DOHH2 (cell line): ENCODE measurements around the gene UFD1.

Source experiments
- EZH2phosphoT487 ChIP-seq: fragments of 200-600 bp; sonication (generic); IDR thresholded peaks from 2 replicates; pipeline ENCODE4 v1.6.1; 2017; ENCODE audit warnings: borderline replicate concordance, mild to moderate bottlenecking, antibody characterized with exemption, low read length, moderate library complexity, mixed read lengths
- TF ChIP-seq, protein P1 (sequence below): fragments of 200-600 bp; sonication (generic); IDR thresholded peaks from one replicate; pipeline ENCODE4 v1.5.1; 2014; ENCODE audit warnings: antibody characterized with exemption, mild to moderate bottlenecking, low read depth, low read length; ENCODE audit not compliant: poor library complexity, severe bottlenecking

DNA sequence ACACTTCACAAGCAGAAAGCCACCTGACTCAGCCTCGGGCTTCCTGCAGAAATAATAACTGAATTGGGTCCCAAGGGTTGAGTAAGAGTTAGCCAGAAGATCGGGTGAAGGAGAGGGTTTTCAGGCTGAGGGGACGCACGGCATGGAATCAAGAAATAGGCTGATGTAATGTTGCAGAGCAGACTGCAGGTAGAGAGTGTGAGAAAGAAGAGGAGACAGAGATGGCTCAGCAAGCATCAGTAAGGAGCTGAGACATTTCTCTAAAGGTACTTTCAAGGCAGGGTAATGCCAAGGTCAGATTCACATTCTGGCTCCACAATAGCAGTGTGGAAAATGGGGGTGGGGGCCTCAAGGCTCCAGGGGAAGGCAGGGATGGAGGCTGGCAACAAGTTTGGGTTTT, 66.1 kb downstream of the UFD1 start:
- TF ChIP-seq, protein P1, sequence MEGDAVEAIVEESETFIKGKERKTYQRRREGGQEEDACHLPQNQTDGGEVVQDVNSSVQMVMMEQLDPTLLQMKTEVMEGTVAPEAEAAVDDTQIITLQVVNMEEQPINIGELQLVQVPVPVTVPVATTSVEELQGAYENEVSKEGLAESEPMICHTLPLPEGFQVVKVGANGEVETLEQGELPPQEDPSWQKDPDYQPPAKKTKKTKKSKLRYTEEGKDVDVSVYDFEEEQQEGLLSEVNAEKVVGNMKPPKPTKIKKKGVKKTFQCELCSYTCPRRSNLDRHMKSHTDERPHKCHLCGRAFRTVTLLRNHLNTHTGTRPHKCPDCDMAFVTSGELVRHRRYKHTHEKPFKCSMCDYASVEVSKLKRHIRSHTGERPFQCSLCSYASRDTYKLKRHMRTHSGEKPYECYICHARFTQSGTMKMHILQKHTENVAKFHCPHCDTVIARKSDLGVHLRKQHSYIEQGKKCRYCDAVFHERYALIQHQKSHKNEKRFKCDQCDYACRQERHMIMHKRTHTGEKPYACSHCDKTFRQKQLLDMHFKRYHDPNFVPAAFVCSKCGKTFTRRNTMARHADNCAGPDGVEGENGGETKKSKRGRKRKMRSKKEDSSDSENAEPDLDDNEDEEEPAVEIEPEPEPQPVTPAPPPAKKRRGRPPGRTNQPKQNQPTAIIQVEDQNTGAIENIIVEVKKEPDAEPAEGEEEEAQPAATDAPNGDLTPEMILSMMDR = no peak
- TF ChIP-seq EZH2phosphoT487 = no peak
